IPS-11a (cell line): Measurements from ENCODE around the gene RMND5B.
"Not testable (repeated sequence)": the region's sequence is repeated elsewhere in the genome, so short reads cannot be mapped to it uniquely, and the experiment has no call there.

Source experiments
- H3K4me3 ChIP-seq: one replicate; pipeline ENCODE4 v1.5.1; 2013; ENCODE audit warnings: low read depth, low read length, control low read depth

RMND5B gene

GRCh38 chr5:178127300-178128009 lies 3.4 kb upstream of the RMND5B start:
- H3K4me3 ChIP-seq, result not testable (repeated sequence)

- H3K4me3 ChIP-seq, result no peak overlapping the region
These were observed 1.5 kb upstream of the RMND5B start for GRCh38 chr5:178129296-178129695.

GRCh38 chr5:178130234-178130575 lies 609 bp upstream of the RMND5B start:
- H3K4me3 ChIP-seq, result peak overlapping the region; percentile 74

GRCh38 chr5:178131446-178131996 lies 707 bp downstream of the RMND5B start:
- H3K4me3 ChIP-seq, result peak overlapping the region; percentile 74

- H3K4me3 ChIP-seq, result no peak overlapping the region
These were observed 6.2 kb downstream of the RMND5B start for GRCh38 chr5:178136990-178137389.

- no peak overlapping the region for H3K4me3 ChIP-seq
These were observed 7.2 kb downstream of the RMND5B start for GRCh38 chr5:178137991-178138390.

- H3K4me3 ChIP-seq, result no peak overlapping the region
These were observed 10.7 kb downstream of the RMND5B start for GRCh38 chr5:178141550-178141949.

GRCh38 chr5:178142642-178143041 lies 11.8 kb downstream of the RMND5B start:
- no peak overlapping the region for H3K4me3 ChIP-seq

GRCh38 chr5:178143246-178143645 lies 12.4 kb downstream of the RMND5B start:
- H3K4me3 ChIP-seq, result no peak overlapping the region

GRCh38 chr5:178143901-178144300 lies 13.1 kb downstream of the RMND5B start:
- no peak overlapping the region for H3K4me3 ChIP-seq

GRCh38 chr5:178145965-178146820 lies 15.4 kb downstream of the RMND5B start:
- H3K4me3 ChIP-seq, result no peak overlapping the region

- H3K4me3 ChIP-seq, result no peak overlapping the region
These were observed 16.6 kb downstream of the RMND5B start for GRCh38 chr5:178147406-178147805.

GRCh38 chr5:178149199-178149932 lies 18.6 kb downstream of the RMND5B start:
- no peak overlapping the region for H3K4me3 ChIP-seq

- no peak overlapping the region for H3K4me3 ChIP-seq
These were observed 20.3 kb downstream of the RMND5B start for GRCh38 chr5:178150977-178151734.

- peak overlapping the region; percentile 82 for H3K4me3 ChIP-seq
These were observed 22.0 kb downstream of the RMND5B start for GRCh38 chr5:178152491-178153444.

GRCh38 chr5:178153530-178154340 lies 22.9 kb downstream of the RMND5B start, which contains the start of gene NHP2:
Gene NHP2, minus strand, starts transcription at chr5:178153885. Its CDS starts 68 bp downstream, at chr5:178153817.
- H3K4me3 ChIP-seq, result peak within 1 kb of the TSS; percentile 82

GRCh38 chr5:178155065-178155464 lies 24.3 kb downstream of the RMND5B start:
- H3K4me3 ChIP-seq, result no peak overlapping the region

GRCh38 chr5:178160176-178160575 lies 29.4 kb downstream of the RMND5B start:
- H3K4me3 ChIP-seq, result no peak overlapping the region
